Measurements from ENCODE around the gene KYAT1.

DNA sequence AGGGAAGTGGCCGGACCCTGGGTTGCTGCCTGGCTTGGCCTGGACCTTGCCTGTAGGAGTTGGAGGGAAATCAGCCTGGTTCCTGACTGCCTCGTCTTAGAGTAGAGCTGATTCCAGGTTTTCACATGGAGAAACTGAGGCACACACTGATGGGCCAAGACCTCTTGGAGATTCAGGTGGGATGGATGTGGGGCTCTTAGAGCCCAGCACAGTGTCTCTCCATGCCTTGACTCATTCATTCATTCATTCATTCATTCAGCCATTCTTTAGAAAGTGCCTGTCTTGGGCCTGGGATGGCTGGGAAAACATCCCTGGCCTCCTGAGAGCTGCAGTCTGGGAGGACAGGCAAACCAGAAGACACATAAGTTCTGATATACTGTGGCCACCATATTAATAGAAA lies 2.4 kb upstream of the KYAT1 start:
- TF ChIP-seq, protein P1, sequence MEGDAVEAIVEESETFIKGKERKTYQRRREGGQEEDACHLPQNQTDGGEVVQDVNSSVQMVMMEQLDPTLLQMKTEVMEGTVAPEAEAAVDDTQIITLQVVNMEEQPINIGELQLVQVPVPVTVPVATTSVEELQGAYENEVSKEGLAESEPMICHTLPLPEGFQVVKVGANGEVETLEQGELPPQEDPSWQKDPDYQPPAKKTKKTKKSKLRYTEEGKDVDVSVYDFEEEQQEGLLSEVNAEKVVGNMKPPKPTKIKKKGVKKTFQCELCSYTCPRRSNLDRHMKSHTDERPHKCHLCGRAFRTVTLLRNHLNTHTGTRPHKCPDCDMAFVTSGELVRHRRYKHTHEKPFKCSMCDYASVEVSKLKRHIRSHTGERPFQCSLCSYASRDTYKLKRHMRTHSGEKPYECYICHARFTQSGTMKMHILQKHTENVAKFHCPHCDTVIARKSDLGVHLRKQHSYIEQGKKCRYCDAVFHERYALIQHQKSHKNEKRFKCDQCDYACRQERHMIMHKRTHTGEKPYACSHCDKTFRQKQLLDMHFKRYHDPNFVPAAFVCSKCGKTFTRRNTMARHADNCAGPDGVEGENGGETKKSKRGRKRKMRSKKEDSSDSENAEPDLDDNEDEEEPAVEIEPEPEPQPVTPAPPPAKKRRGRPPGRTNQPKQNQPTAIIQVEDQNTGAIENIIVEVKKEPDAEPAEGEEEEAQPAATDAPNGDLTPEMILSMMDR (IDR thresholded peaks at IDR 0.05) = no peak
- TF ChIP-seq EZH2 (IDR thresholded peaks at IDR 0.05) = no peak
